ENCODE data around the gene MYO5C. TPM values are rescaled to one million over a fixed set of nuclear protein-coding genes. Genes with fewer than 3 reads are reported as not detected.

The MYO5C gene
- polyA plus RNA-seq, 1 donor (not counting 4 experiments of a cell fraction or from before 2014, with no cell fraction given) = 0.16 TPM

DNA sequence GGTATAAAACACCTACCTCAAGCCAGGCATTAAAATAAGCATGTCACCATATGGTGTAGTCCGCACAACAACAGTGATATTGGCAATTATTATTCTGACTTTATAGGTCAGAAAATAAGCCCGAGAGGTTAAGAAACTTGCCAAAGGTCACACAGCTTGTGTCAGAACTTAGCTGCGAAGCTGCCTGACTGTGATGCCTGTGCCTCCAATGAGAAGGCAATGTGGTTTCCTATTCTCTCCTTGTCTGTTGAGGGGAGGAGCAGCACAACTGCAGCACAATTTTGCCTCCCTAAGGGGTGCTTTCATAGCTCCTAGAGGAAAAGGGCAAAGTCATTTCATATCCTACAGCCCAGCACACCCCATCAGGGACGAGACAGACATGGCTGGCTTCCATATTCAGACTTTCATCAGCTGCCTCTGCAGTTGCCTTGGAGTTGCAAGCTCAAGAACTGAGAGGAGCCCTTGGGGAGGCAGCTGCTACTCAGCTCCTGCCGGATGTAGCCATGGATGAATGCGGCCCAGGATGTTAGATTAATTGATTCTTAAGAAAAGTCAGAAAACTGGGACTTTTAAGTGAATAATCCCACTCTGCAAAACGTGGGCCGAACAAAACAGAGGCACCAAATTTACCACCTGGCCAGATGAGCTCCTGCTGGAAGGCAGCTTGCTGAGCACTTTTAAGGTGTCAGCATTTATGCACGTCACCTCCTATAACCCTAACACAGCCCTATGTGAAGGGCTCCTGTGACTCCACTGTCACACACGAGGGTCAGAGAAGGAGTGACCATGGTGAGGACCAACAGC lies 38.5 kb downstream of the MYO5C start:
- no peak for TF ChIP-seq CTCF (optimal IDR thresholded peaks at IDR 0.05 in 1 of 3, IDR thresholded peaks at IDR 0.05 in 1 of 3, conservative IDR thresholded peaks at IDR 0.05 in 1 of 3; ENCODE audit: extremely low read depth in 1 of 3, insufficient read depth in 2 of 3, low read length in 3 of 3)
- no peak for TF ChIP-seq EZH2 (IDR thresholded peaks at IDR 0.05; ENCODE audit: low read length)

GRCh38 chr15:52256366-52256765 lies 39.2 kb downstream of the MYO5C start:
- Histone ChIP-seq H3K9me1 (ENCODE audit: control insufficient read depth, extremely low read depth, insufficient read depth, low read length) (no peaks in the 10 kb centered on the region), H3K9ac (ENCODE audit: control insufficient read depth, extremely low read depth, insufficient read depth, low read length) (no peak overlapping the region), H3K4me2 (ENCODE audit: control insufficient read depth, extremely low read depth, insufficient read depth, low read depth, low read length) (peak overlapping the region; percentile 48), H2AFZ (ENCODE audit: control insufficient read depth, low read length) (no peak overlapping the region), H3K4me3 (ENCODE audit: control insufficient read depth in 2 of 3, extremely low read depth in 1 of 3, insufficient read depth in 2 of 3, low read depth in 1 of 3, low read length in 3 of 3) (no peak overlapping the region), H3K27me3 (ENCODE audit: control insufficient read depth, extremely low read depth, insufficient read depth, low read length) (no peaks in the 10 kb centered on the region), H3K36me3 (ENCODE audit: control insufficient read depth in 2 of 2, extremely low read depth in 1 of 2, insufficient read depth in 2 of 2, low read length in 2 of 2) (no peaks in the 10 kb centered on the region), H3K27ac (ENCODE audit: control insufficient read depth, insufficient read depth, low read length) (no peak overlapping the region), H3K9me3 (ENCODE audit: control insufficient read depth, low read depth, low read length) (no peaks in the 10 kb centered on the region), H3K79me2 (ENCODE audit: control insufficient read depth, insufficient read depth, low read length) (no peaks in the 10 kb centered on the region), H4K20me1 (ENCODE audit: control insufficient read depth, extremely low read depth, insufficient read depth, low read length) (no peaks in the 10 kb centered on the region), H3K4me1 (ENCODE audit: control insufficient read depth, extremely low read depth, insufficient read depth, low read length) (peaks cover 20% of the 10 kb centered on the region)
- peak; percentile 23 for DNase-seq (ENCODE audit: low read depth, low spot score)
- TF ChIP-seq EZH2 (IDR thresholded peaks at IDR 0.05; ENCODE audit: low read length) = no peak
- peak; percentile 71 to 81 (median 78) for TF ChIP-seq CTCF (optimal IDR thresholded peaks at IDR 0.05 in 1 of 3, IDR thresholded peaks at IDR 0.05 in 1 of 3, conservative IDR thresholded peaks at IDR 0.05 in 1 of 3; ENCODE audit: extremely low read depth in 1 of 3, insufficient read depth in 2 of 3, low read length in 3 of 3)
- dilution Hi-C loops (cut with MboI; ENCODE audit: extremely low pct_ligation_motif_present, low sequenced_read_pairs) = no loop called here
- no peak for FAIRE-seq

More for the DNA sequence above, 38.5 kb downstream of the MYO5C start:
- no peaks in the 10 kb centered on the region for H3K27me3 ChIP-seq (ENCODE audit: control insufficient read depth, extremely low read depth, insufficient read depth, low read length)
- DNase-seq (ENCODE audit: low read depth, low spot score) = no peak
- no peak overlapping the region for H3K27ac ChIP-seq (ENCODE audit: control insufficient read depth, insufficient read depth, low read length)
- H4K20me1 ChIP-seq (ENCODE audit: control insufficient read depth, extremely low read depth, insufficient read depth, low read length) = no peaks in the 10 kb centered on the region
- no peak for FAIRE-seq
- no peak overlapping the region for H3K4me2 ChIP-seq (ENCODE audit: control insufficient read depth, extremely low read depth, insufficient read depth, low read depth, low read length)
- no peaks in the 10 kb centered on the region for H3K36me3 ChIP-seq (ENCODE audit: control insufficient read depth in 2 of 2, extremely low read depth in 1 of 2, insufficient read depth in 2 of 2, low read length in 2 of 2)
- no peak overlapping the region for H2AFZ ChIP-seq (ENCODE audit: control insufficient read depth, low read length)
- H3K4me3 ChIP-seq (ENCODE audit: control insufficient read depth in 2 of 3, extremely low read depth in 1 of 3, insufficient read depth in 2 of 3, low read depth in 1 of 3, low read length in 3 of 3) = no peak overlapping the region
- H3K9me1 ChIP-seq (ENCODE audit: control insufficient read depth, extremely low read depth, insufficient read depth, low read length) = no peaks in the 10 kb centered on the region
- H3K4me1 ChIP-seq (ENCODE audit: control insufficient read depth, extremely low read depth, insufficient read depth, low read length) = peaks cover 23% of the 10 kb centered on the region
- dilution Hi-C loops (cut with MboI; ENCODE audit: extremely low pct_ligation_motif_present, low sequenced_read_pairs) = no loop called here
- H3K79me2 ChIP-seq (ENCODE audit: control insufficient read depth, insufficient read depth, low read length) = no peaks in the 10 kb centered on the region
- H3K9ac ChIP-seq (ENCODE audit: control insufficient read depth, extremely low read depth, insufficient read depth, low read length) = no peak overlapping the region
- no peaks in the 10 kb centered on the region for H3K9me3 ChIP-seq (ENCODE audit: control insufficient read depth, low read depth, low read length)

All from keratinocyte (primary cell).